ENCODE measurements around the gene ZDHHC14.

Gene ZDHHC14

DNA sequence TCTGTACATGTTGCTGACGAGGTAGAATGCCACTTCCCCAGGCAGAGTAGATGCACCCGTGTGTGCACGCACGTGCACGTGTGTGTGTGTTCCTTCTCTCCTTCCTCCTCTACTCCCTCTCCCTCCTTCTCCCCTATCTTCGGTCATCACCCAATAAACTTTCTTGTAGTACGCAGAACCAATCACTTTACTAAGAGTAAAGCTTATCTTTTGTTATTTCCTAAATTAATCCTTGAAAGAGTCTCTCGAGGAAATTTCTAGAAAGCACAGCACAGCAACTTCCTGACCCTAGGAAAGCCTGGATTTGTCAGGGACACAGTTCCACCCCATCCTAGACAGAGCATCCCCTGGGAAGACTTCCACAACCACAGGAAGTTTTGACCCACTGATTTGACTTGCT is 166.1 kb downstream of the ZDHHC14 start:
- Histone ChIP-seq H3K4me1 (ENCODE audit: control insufficient read depth in 2 of 2, insufficient read depth in 2 of 2, low read length in 2 of 2) (peaks cover 0 to 2% of the 10 kb centered on the region in 2 donors), H3K27ac (ENCODE audit: low read depth in 2 of 2, low read length in 2 of 2) (no peak overlapping the region), H3K4me3 (ENCODE audit: low read length in 2 of 2) (no peak overlapping the region), H3K9ac (ENCODE audit: low read depth in 1 of 2, low read length in 2 of 2) (no peak overlapping the region), H3K36me3 (ENCODE audit: control insufficient read depth in 2 of 2, insufficient read depth in 2 of 2, low read length in 2 of 2) (peaks cover 3 to 6% of the 10 kb centered on the region in 2 donors), H3K9me3 (ENCODE audit: control insufficient read depth in 2 of 2, low read length in 2 of 2) (no peaks in the 10 kb centered on the region), H3K27me3 (ENCODE audit: control insufficient read depth in 2 of 2, insufficient read depth in 2 of 2, low read length in 2 of 2) (no peaks in the 10 kb centered on the region)

DNA sequence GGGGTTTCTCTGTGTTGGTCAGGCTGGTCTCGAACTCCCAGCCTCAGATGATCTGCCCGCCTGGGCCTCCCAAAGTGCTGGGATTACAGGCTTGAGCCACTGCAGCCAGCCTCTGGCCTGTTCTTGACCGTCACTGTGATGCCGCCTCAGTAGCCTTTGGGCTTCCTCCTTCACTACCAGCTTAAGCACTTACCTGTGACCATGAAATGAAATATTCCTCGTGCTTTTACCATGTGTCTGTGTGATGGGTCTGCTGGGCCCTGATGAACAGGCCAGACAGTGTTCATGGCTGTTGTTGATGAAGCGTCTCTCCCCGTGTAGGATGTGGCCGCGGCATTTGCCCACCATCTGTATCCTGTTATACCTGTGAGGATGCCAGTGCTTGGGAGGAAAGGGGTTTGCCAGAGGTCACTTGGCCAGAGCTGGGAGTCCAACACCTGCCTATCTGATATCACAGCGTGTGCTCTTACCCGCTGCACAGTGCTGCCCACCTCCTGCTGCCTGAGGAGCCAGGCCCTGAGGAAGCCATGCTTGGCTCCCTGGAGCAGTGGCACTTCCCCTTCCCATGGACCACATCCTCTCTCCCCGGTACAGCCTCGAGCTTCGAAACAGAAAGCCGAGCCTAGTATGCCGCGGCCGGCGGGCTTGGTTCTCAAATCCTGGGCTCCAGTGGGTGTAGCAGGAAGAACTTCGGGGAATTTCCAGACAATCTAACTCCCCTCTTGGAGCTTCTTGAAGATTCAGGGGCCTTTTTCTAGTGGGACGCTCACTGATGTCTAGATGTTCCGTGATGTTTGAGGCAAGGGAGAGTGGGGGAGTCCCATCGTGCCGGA is 167.9 kb downstream of the ZDHHC14 start:
- Histone ChIP-seq H3K4me3 (ENCODE audit: low read length in 2 of 2) (no peak overlapping the region), H3K9ac (ENCODE audit: low read depth in 1 of 2, low read length in 2 of 2) (no peak overlapping the region), H3K27me3 (ENCODE audit: control insufficient read depth in 2 of 2, insufficient read depth in 2 of 2, low read length in 2 of 2) (no peaks in the 10 kb centered on the region), H3K36me3 (ENCODE audit: control insufficient read depth in 2 of 2, insufficient read depth in 2 of 2, low read length in 2 of 2) (peaks cover 0 to 6% of the 10 kb centered on the region in 2 donors), H3K27ac (ENCODE audit: low read depth in 2 of 2, low read length in 2 of 2) (no peak overlapping the region), H3K4me1 (ENCODE audit: control insufficient read depth in 2 of 2, insufficient read depth in 2 of 2, low read length in 2 of 2) (peaks cover 0 to 2% of the 10 kb centered on the region in 2 donors), H3K9me3 (ENCODE audit: control insufficient read depth in 2 of 2, low read length in 2 of 2) (no peaks in the 10 kb centered on the region)

- H3K27ac ChIP-seq (ENCODE audit: low read depth in 2 of 2, low read length in 2 of 2), result no peak overlapping the region
- H3K4me1 ChIP-seq (ENCODE audit: control insufficient read depth in 2 of 2, insufficient read depth in 2 of 2, low read length in 2 of 2), result peaks cover 0 to 2% of the 10 kb centered on the region in 2 donors
- H3K36me3 ChIP-seq (ENCODE audit: control insufficient read depth in 2 of 2, insufficient read depth in 2 of 2, low read length in 2 of 2), result peaks cover 0 to 6% of the 10 kb centered on the region in 2 donors
- H3K9me3 ChIP-seq (ENCODE audit: control insufficient read depth in 2 of 2, low read length in 2 of 2), result no peaks in the 10 kb centered on the region
- no peak overlapping the region for H3K9ac ChIP-seq (ENCODE audit: low read depth in 1 of 2, low read length in 2 of 2)
- no peaks in the 10 kb centered on the region for H3K27me3 ChIP-seq (ENCODE audit: control insufficient read depth in 2 of 2, insufficient read depth in 2 of 2, low read length in 2 of 2)
- no peak overlapping the region for H3K4me3 ChIP-seq (ENCODE audit: low read length in 2 of 2)
Observed at GRCh38 chr6:157549468-157549745, 168.4 kb downstream of the ZDHHC14 start.

DNA sequence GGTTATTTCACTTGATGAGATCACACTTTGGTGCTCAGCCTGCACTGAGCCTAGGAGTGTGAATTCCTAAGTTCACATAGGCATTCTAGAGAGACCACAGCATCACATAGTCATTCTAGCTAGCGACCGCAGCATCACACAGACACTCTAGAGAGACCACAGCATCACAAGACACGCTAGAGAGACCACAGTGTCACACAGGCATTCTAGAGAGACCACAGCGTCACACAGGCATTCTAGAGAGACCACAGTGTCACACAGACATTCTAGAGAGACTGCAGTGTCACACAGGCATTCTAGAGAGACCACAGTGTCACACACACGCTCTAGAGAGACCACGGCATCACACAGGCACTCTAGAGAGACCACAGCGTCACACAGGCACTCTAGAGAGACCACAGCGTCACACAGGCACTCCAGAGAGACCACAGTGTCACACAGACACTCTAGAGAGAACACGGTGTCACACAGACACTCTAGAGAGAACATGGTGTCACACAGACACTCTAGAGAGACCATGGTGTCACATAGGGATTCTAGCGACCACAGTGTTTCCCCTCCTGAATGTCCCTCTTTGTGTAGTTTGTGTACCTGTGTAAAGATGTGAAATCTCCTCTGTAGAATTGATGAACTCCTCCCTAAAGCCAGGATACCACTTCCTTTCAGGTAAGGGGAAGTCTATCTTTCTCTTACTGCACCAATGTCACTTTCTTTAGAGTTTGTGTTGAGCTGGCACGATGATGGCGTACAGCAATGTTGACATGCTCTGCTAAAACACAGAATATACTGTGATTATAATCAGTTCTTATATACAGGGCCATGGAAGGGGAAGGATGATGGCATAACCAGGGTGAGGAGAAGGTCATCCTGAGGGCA is 169.4 kb downstream of the ZDHHC14 start:
- no peak overlapping the region for H3K4me3 ChIP-seq (ENCODE audit: low read length in 2 of 2)
- peaks cover 0 to 2% of the 10 kb centered on the region in 2 donors for H3K4me1 ChIP-seq (ENCODE audit: control insufficient read depth in 2 of 2, insufficient read depth in 2 of 2, low read length in 2 of 2)
- H3K27me3 ChIP-seq (ENCODE audit: control insufficient read depth in 2 of 2, insufficient read depth in 2 of 2, low read length in 2 of 2), result no peaks in the 10 kb centered on the region
- peaks cover 0 to 3% of the 10 kb centered on the region in 2 donors for H3K36me3 ChIP-seq (ENCODE audit: control insufficient read depth in 2 of 2, insufficient read depth in 2 of 2, low read length in 2 of 2)
- H3K9me3 ChIP-seq (ENCODE audit: control insufficient read depth in 2 of 2, low read length in 2 of 2), result no peaks in the 10 kb centered on the region
- no peak overlapping the region for H3K9ac ChIP-seq (ENCODE audit: low read depth in 1 of 2, low read length in 2 of 2)
- peak overlapping the region in 1 of 2 donors; percentile 3 for H3K27ac ChIP-seq (ENCODE audit: low read depth in 2 of 2, low read length in 2 of 2)

- Histone ChIP-seq H3K36me3 (ENCODE audit: control insufficient read depth in 2 of 2, insufficient read depth in 2 of 2, low read length in 2 of 2) (peaks cover 0 to 3% of the 10 kb centered on the region in 2 donors), H3K9ac (ENCODE audit: low read depth in 1 of 2, low read length in 2 of 2) (no peak overlapping the region), H3K27ac (ENCODE audit: low read depth in 2 of 2, low read length in 2 of 2) (no peak overlapping the region), H3K9me3 (ENCODE audit: control insufficient read depth in 2 of 2, low read length in 2 of 2) (no peaks in the 10 kb centered on the region), H3K4me1 (ENCODE audit: control insufficient read depth in 2 of 2, insufficient read depth in 2 of 2, low read length in 2 of 2) (peaks cover 0 to 2% of the 10 kb centered on the region in 2 donors), H3K27me3 (ENCODE audit: control insufficient read depth in 2 of 2, insufficient read depth in 2 of 2, low read length in 2 of 2) (no peaks in the 10 kb centered on the region), H3K4me3 (ENCODE audit: low read length in 2 of 2) (no peak overlapping the region)
Observed at GRCh38 chr6:157551041-157551832, 170.2 kb downstream of the ZDHHC14 start.

DNA sequence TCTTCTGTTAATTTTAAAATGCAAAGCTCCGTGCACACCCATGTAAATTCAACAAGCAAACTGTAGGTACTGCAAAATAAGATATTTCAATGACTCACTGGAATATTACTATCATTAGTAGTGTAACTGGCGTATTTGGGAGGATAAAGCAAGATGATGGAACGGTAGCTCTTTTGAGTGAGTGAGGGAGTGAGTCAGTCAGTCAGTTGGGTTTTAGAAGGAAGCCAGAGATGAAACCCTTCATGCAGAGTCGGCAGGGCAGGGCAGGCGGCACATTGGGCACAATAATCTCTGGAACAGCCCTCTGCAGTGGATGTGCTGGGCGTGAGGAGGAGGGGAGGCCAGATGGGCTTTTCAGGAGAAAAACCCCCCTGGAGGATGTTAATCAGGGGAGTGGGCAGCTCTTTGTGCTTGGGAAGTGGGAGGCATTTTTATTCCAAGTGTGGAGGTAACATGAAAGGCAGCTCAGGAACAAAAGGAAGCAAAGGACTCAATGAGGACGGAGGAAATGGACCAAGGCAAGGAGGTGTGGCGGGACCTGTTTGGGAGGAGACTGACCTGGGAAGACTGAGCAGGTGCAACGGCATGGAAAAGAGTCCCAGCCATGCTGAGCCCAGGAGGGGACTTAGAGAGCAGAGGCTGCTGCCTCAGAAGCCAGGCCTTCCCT is 171.2 kb downstream of the ZDHHC14 start:
- no peaks in the 10 kb centered on the region for H3K36me3 ChIP-seq (ENCODE audit: control insufficient read depth in 2 of 2, insufficient read depth in 2 of 2, low read length in 2 of 2)
- H3K9me3 ChIP-seq (ENCODE audit: control insufficient read depth in 2 of 2, low read length in 2 of 2), result no peaks in the 10 kb centered on the region
- H3K4me1 ChIP-seq (ENCODE audit: control insufficient read depth in 2 of 2, insufficient read depth in 2 of 2, low read length in 2 of 2), result peaks cover 4 to 5% of the 10 kb centered on the region in 2 donors
- H3K27me3 ChIP-seq (ENCODE audit: control insufficient read depth in 2 of 2, insufficient read depth in 2 of 2, low read length in 2 of 2), result no peaks in the 10 kb centered on the region
- H3K27ac ChIP-seq (ENCODE audit: low read depth in 2 of 2, low read length in 2 of 2), result no peak overlapping the region
- H3K4me3 ChIP-seq (ENCODE audit: low read length in 2 of 2), result no peak overlapping the region
- no peak overlapping the region for H3K9ac ChIP-seq (ENCODE audit: low read depth in 1 of 2, low read length in 2 of 2)

DNA sequence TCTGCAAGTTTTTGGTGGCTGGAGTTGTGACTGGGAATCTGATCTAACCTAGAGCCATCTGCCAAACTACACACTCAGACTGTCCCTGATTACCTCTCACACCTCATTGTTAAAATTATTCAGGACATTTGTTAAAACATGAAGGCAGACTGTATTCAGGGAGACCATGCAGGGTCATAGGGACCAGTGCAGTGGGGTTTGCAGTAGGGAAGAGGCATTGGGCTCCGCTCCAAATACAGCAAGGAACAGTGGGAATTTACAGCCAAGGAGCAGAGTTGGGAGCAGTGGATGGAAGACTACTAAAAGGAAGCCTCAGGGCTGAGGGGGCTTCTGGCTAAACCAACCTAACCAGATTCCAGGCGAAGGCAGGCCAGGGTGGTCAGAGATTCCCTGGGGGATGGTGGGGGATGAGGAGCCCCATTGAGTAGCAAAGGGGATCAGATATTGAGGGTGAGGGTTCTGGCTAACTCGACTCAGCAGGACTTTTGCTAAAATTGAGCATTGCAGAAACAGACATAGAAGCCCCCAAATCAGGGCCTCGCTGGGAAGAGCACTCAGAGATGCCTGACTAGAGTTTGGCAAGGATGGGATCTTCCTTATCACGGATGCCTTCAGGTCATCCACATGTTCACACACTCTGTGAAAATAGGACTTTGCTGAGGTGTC is 172.0 kb downstream of the ZDHHC14 start:
- no peaks in the 10 kb centered on the region for H3K36me3 ChIP-seq (ENCODE audit: control insufficient read depth in 2 of 2, insufficient read depth in 2 of 2, low read length in 2 of 2)
- no peak overlapping the region for H3K27ac ChIP-seq (ENCODE audit: low read depth in 2 of 2, low read length in 2 of 2)
- H3K4me3 ChIP-seq (ENCODE audit: low read length in 2 of 2), result no peak overlapping the region
- peaks cover 4 to 5% of the 10 kb centered on the region in 2 donors for H3K4me1 ChIP-seq (ENCODE audit: control insufficient read depth in 2 of 2, insufficient read depth in 2 of 2, low read length in 2 of 2)
- no peak overlapping the region for H3K9ac ChIP-seq (ENCODE audit: low read depth in 1 of 2, low read length in 2 of 2)
- no peaks in the 10 kb centered on the region for H3K9me3 ChIP-seq (ENCODE audit: control insufficient read depth in 2 of 2, low read length in 2 of 2)
- no peaks in the 10 kb centered on the region for H3K27me3 ChIP-seq (ENCODE audit: control insufficient read depth in 2 of 2, insufficient read depth in 2 of 2, low read length in 2 of 2)

GRCh38 chr6:157554747-157555146 is 173.8 kb downstream of the ZDHHC14 start:
- no peak overlapping the region for H3K9ac ChIP-seq (ENCODE audit: low read depth in 1 of 2, low read length in 2 of 2)
- H3K4me1 ChIP-seq (ENCODE audit: control insufficient read depth in 2 of 2, insufficient read depth in 2 of 2, low read length in 2 of 2), result peaks cover 4 to 9% of the 10 kb centered on the region in 2 donors
- H3K9me3 ChIP-seq (ENCODE audit: control insufficient read depth in 2 of 2, low read length in 2 of 2), result no peaks in the 10 kb centered on the region
- H3K27ac ChIP-seq (ENCODE audit: low read depth in 2 of 2, low read length in 2 of 2), result no peak overlapping the region
- no peaks in the 10 kb centered on the region for H3K36me3 ChIP-seq (ENCODE audit: control insufficient read depth in 2 of 2, insufficient read depth in 2 of 2, low read length in 2 of 2)
- H3K27me3 ChIP-seq (ENCODE audit: control insufficient read depth in 2 of 2, insufficient read depth in 2 of 2, low read length in 2 of 2), result no peaks in the 10 kb centered on the region
- H3K4me3 ChIP-seq (ENCODE audit: low read length in 2 of 2), result no peak overlapping the region

DNA sequence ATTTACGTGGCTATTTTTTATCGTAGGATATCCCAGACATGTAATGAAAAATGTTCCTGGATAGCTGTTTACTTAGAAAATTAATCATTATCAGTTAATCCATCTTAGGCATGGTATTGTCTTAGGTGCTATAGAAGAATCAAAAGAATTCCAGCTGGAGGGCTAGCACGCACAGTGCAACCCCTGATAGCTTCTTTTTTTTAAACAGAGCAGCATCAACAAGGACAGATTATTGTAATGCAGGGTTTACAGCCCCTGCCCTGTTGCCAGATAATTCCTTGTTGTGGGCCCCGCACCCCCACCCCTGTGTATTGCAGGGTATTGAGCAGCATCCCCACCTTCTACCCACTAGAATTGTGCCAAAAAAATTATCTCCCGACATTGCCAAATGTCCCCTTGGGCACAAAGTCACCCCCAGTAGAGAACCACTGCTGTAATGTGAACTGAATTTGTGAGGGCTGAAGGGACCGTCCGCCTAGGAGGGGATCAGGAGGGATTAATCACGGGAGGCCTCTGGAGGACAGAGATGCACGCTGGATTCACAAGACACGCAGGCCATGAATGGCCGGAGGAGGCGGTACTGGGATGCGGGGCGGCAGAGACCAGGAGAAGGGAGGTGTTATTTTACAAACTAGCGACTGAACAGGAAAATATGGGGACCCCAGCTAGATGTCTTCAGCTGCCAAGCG is 174.6 kb downstream of the ZDHHC14 start:
- H3K36me3 ChIP-seq (ENCODE audit: control insufficient read depth in 2 of 2, insufficient read depth in 2 of 2, low read length in 2 of 2), result no peaks in the 10 kb centered on the region
- H3K27me3 ChIP-seq (ENCODE audit: control insufficient read depth in 2 of 2, insufficient read depth in 2 of 2, low read length in 2 of 2), result no peaks in the 10 kb centered on the region
- H3K4me1 ChIP-seq (ENCODE audit: control insufficient read depth in 2 of 2, insufficient read depth in 2 of 2, low read length in 2 of 2), result peaks cover 4 to 9% of the 10 kb centered on the region in 2 donors
- H3K9ac ChIP-seq (ENCODE audit: low read depth in 1 of 2, low read length in 2 of 2), result no peak overlapping the region
- H3K9me3 ChIP-seq (ENCODE audit: control insufficient read depth in 2 of 2, low read length in 2 of 2), result no peaks in the 10 kb centered on the region
- H3K4me3 ChIP-seq (ENCODE audit: low read length in 2 of 2), result no peak overlapping the region
- no peak overlapping the region for H3K27ac ChIP-seq (ENCODE audit: low read depth in 2 of 2, low read length in 2 of 2)
